ENCODE measurements around the gene SYCP2.

GRCh38 chr20:59920944-59921343, 12.5 kb downstream of the SYCP2 start:
- no peak for TF ChIP-seq POLR2A (IDR thresholded peaks at IDR 0.05; ENCODE audit: low read length)
- TF ChIP-seq GATA1 (IDR thresholded peaks at IDR 0.05; ENCODE audit: low read depth, low read length), result no peak

All from erythroblast (primary cell).